Astrocyte (in vitro differentiated cells and primary cell): ENCODE data around the gene LMTK2. TPM values are rescaled to one million over a fixed set of nuclear protein-coding genes. Genes with fewer than 3 reads are reported as not detected.

Experiments
- DNase-seq: peaks from one replicate; pipeline ENCODE4 v3.0.0-alpha.2; 2010; ENCODE audit warnings: low read depth
- FAIRE-seq: peaks from 2 replicates; lab custom pipeline; 2011; peaks lifted over from hg19 to GRCh38; lab: Jason Lieb, UNC
- H2AFZ ChIP-seq: 2 replicates; pipeline ENCODE4 v1.6.0; 2012; ENCODE audit warnings: low read depth, low read length, inconsistent platforms
- H3K27ac ChIP-seq: 2 replicates; pipeline ENCODE4 v1.5.1; 2011; ENCODE audit warnings: low read depth, low read length, inconsistent platforms
- H3K27me3 ChIP-seq: 2 replicates; pipeline ENCODE4 v1.6.0; 2011; ENCODE audit warnings: low read length, inconsistent platforms; ENCODE audit not compliant: insufficient read depth
- H3K36me3 ChIP-seq: 2 replicates; pipeline ENCODE4 v1.5.1; 2011; ENCODE audit warnings: low read length, inconsistent platforms; ENCODE audit not compliant: insufficient read depth
- H3K4me1 ChIP-seq: 2 replicates; pipeline ENCODE4 v1.5.1; 2011; ENCODE audit warnings: low read length, inconsistent platforms; ENCODE audit not compliant: insufficient read depth
- H3K4me2 ChIP-seq: 2 replicates; pipeline ENCODE4 v1.6.0; 2012; ENCODE audit warnings: low read length, inconsistent platforms
- H3K4me3 ChIP-seq: 2 replicates; pipeline ENCODE4 v1.5.1; 2011; ENCODE audit warnings: low read depth, mild to moderate bottlenecking, low read length, inconsistent platforms; ENCODE audit not compliant: insufficient read depth
- H3K79me2 ChIP-seq: 2 replicates; pipeline ENCODE4 v1.6.0; 2012; ENCODE audit warnings: mild to moderate bottlenecking, low read length, inconsistent platforms; ENCODE audit not compliant: insufficient read depth
- H3K9ac ChIP-seq: 2 replicates; pipeline ENCODE4 v1.6.0; 2012; ENCODE audit warnings: mild to moderate bottlenecking, low read length, inconsistent platforms
- H3K9me3 ChIP-seq: 2 replicates; pipeline ENCODE4 v1.5.1; 2012; ENCODE audit warnings: low read depth, mild to moderate bottlenecking, low read length, inconsistent platforms; ENCODE audit not compliant: insufficient read depth
- H4K20me1 ChIP-seq: 2 replicates; pipeline ENCODE4 v1.6.0; 2012; ENCODE audit warnings: low read length, inconsistent platforms; ENCODE audit not compliant: insufficient read depth
- H3K27ac Mint-ChIP-seq: one replicate; pipeline ENCODE4 v1.8.0; 2021; ENCODE audit warnings: mild to moderate bottlenecking, mixed read lengths; ENCODE audit not compliant: unreplicated experiment
- H3K27me3 Mint-ChIP-seq: one replicate; pipeline ENCODE4 v1.8.0; 2021; ENCODE audit warnings: low read depth, mixed read lengths; ENCODE audit not compliant: unreplicated experiment
- H3K36me3 Mint-ChIP-seq: one replicate; pipeline ENCODE4 v1.8.0; 2021; ENCODE audit warnings: low read depth, mixed read lengths; ENCODE audit not compliant: unreplicated experiment
- H3K4me1 Mint-ChIP-seq: one replicate; pipeline ENCODE4 v1.8.0; 2021; ENCODE audit warnings: low read depth, mixed read lengths; ENCODE audit not compliant: unreplicated experiment
- H3K4me3 Mint-ChIP-seq: one replicate; pipeline ENCODE4 v1.8.0; 2021; ENCODE audit warnings: mild to moderate bottlenecking, moderate library complexity, mixed read lengths; ENCODE audit not compliant: unreplicated experiment
- H3K9me3 Mint-ChIP-seq: one replicate; pipeline ENCODE4 v1.8.0; 2021; ENCODE audit warnings: mild to moderate bottlenecking, mixed read lengths; ENCODE audit not compliant: unreplicated experiment
- CTCF ChIP-seq: IDR thresholded peaks from 2 replicates; pipeline ENCODE4 v1.5.1; 2011; ENCODE audit warnings: low read depth, mild to moderate bottlenecking, inconsistent platforms, low read length, moderate library complexity; ENCODE audit not compliant: insufficient read depth
- EZH2 ChIP-seq: IDR thresholded peaks from 2 replicates; pipeline ENCODE4 v1.6.1; 2012; ENCODE audit warnings: mild to moderate bottlenecking, low read length, inconsistent platforms; ENCODE audit not compliant: insufficient read depth
- total RNA-seq: library from RNA; stranded (reverse); gene quantifications from 2 replicates; pipeline ENCODE4 v1.2.1, GENCODE V29; 2021

LMTK2 gene
- total RNA-seq, 1 donor from 2014 or later: 15.2 TPM

GRCh38 chr7:98193474-98194180 is 87.0 kb downstream of the LMTK2 start:
- H3K27me3 ChIP-seq: no peaks in the 10 kb centered on the region
- no peaks in the 10 kb centered on the region for H3K36me3 ChIP-seq
- no peak for DNase-seq
- H3K27ac Mint-ChIP-seq: no peak overlapping the region
- H3K4me1 Mint-ChIP-seq: peaks cover 5% of the 10 kb centered on the region
- H3K9me3 ChIP-seq: peaks cover 2% of the 10 kb centered on the region
- no peak for TF ChIP-seq CTCF
- no peak for TF ChIP-seq EZH2
- peaks cover 25% of the 10 kb centered on the region for H3K36me3 Mint-ChIP-seq
- H3K27ac ChIP-seq: no peak overlapping the region
- peaks cover 5% of the 10 kb centered on the region for H3K9me3 Mint-ChIP-seq
- H3K79me2 ChIP-seq: no peaks in the 10 kb centered on the region
- no peak overlapping the region for H2AFZ ChIP-seq
- no peaks in the 10 kb centered on the region for H3K27me3 Mint-ChIP-seq
- no peak overlapping the region for H3K9ac ChIP-seq
- no peak for FAIRE-seq
- H3K4me3 Mint-ChIP-seq: no peak overlapping the region
- H3K4me3 ChIP-seq: no peak overlapping the region
- H3K4me2 ChIP-seq: no peak overlapping the region
- H3K4me1 ChIP-seq: no peaks in the 10 kb centered on the region
- no peaks in the 10 kb centered on the region for H4K20me1 ChIP-seq

- Histone ChIP-seq H3K4me3 (no peak overlapping the region), H3K27ac (no peak overlapping the region), H3K9me3 (peaks cover 2% of the 10 kb centered on the region), H4K20me1 (peaks cover 2% of the 10 kb centered on the region), H3K4me1 (no peaks in the 10 kb centered on the region), H3K36me3 (no peaks in the 10 kb centered on the region), H3K4me2 (peak overlapping the region; percentile 6), H3K79me2 (peaks cover 3% of the 10 kb centered on the region), H2AFZ (no peak overlapping the region), H3K9ac (no peak overlapping the region), H3K27me3 (no peaks in the 10 kb centered on the region)
- Mint-ChIP-seq H3K4me3 (no peak overlapping the region), H3K4me1 (peaks cover 8% of the 10 kb centered on the region), H3K27ac (no peak overlapping the region), H3K36me3 (peaks cover 23% of the 10 kb centered on the region), H3K9me3 (peaks cover 2% of the 10 kb centered on the region), H3K27me3 (no peaks in the 10 kb centered on the region)
- FAIRE-seq: no peak
- TF ChIP-seq CTCF: no peak
- no peak for TF ChIP-seq EZH2
- no peak for DNase-seq
Observed at GRCh38 chr7:98194186-98194585, 87.5 kb downstream of the LMTK2 start.
